Hepatocyte (in vitro differentiated cells): ENCODE data around the gene CD164L2.

Experiments used
- CTCF ChIP-seq: fragments of 200-600 bp; sonication (generic); IDR thresholded peaks from 2 replicates; pipeline ENCODE4 v1.5.1; 2016; ENCODE audit warnings: antibody characterized with exemption, mild to moderate bottlenecking; ENCODE audit not compliant: poor library complexity
- EZH2 ChIP-seq: fragments of 200-600 bp; sonication (generic); IDR thresholded peaks from 2 replicates; pipeline ENCODE4 v1.6.1; 2016; ENCODE audit warnings: antibody characterized with exemption, mild to moderate bottlenecking, borderline replicate concordance
- EZH2phosphoT487 ChIP-seq: fragments of 200-600 bp; sonication (generic); IDR thresholded peaks from one replicate; pipeline ENCODE4 v1.6.1; 2018; ENCODE audit warnings: antibody characterized with exemption, mild to moderate bottlenecking, low read depth, moderate library complexity; ENCODE audit not compliant: unreplicated experiment, severe bottlenecking

GRCh38 chr1:27365372-27366112 lies 17.6 kb downstream of the CD164L2 start:
- TF ChIP-seq CTCF = no peak
- no peak for TF ChIP-seq EZH2
- no peak for TF ChIP-seq EZH2phosphoT487
